GM19351 (cell line): ENCODE data around the gene PLCB1.
A peak's percentile ranks its signal among the peaks of the same experiment; 100 is the strongest.
"Not testable (repeated sequence)": the region's sequence is repeated elsewhere in the genome, so short reads cannot be mapped to it uniquely, and the experiment has no call there.

Source experiments
- ATAC-seq: cut with Tn5 transposase; IDR thresholded peaks from one replicate; pipeline ENCODE4 v1.9.1; 2021; ENCODE audit warnings: mild to moderate bottlenecking, moderate library complexity; ENCODE audit not compliant: unreplicated experiment

PLCB1 gene

GRCh38 chr20:8131598-8132483 lies at the start of gene PLCB1:
TSS of gene PLCB1 (plus strand) at chr20:8132266. CDS start at chr20:8132652, 386 bp downstream.
- peak; percentile 68 for ATAC-seq

GRCh38 chr20:8082989-8083388 lies 49.1 kb upstream of the PLCB1 start:
- no peak for ATAC-seq

GRCh38 chr20:8089668-8090067 lies 42.4 kb upstream of the PLCB1 start:
- no peak for ATAC-seq

- ATAC-seq, result no peak
Measured at GRCh38 chr20:8094415-8094818, 37.6 kb upstream of the PLCB1 start.

- no peak for ATAC-seq
Measured at GRCh38 chr20:8094850-8095249, 37.2 kb upstream of the PLCB1 start.

- ATAC-seq, result no peak
Measured at GRCh38 chr20:8095648-8096572, 36.2 kb upstream of the PLCB1 start.

GRCh38 chr20:8097307-8097706 lies 34.8 kb upstream of the PLCB1 start:
- no peak for ATAC-seq

GRCh38 chr20:8104252-8104651 lies 27.8 kb upstream of the PLCB1 start:
- no peak for ATAC-seq

- not testable (repeated sequence) for ATAC-seq
Measured at GRCh38 chr20:8114612-8115011, 17.5 kb upstream of the PLCB1 start.

GRCh38 chr20:8115436-8115835 lies 16.6 kb upstream of the PLCB1 start:
- ATAC-seq, result no peak

- ATAC-seq, result no peak
Measured at GRCh38 chr20:8116067-8116811, 15.8 kb upstream of the PLCB1 start.

GRCh38 chr20:8117636-8118035 lies 14.4 kb upstream of the PLCB1 start:
- no peak for ATAC-seq

- no peak for ATAC-seq
Measured at GRCh38 chr20:8118039-8118438, 14.0 kb upstream of the PLCB1 start.

GRCh38 chr20:8118760-8119159 lies 13.3 kb upstream of the PLCB1 start:
- no peak for ATAC-seq

- ATAC-seq, result no peak
Measured at GRCh38 chr20:8121666-8122065, 10.4 kb upstream of the PLCB1 start.

GRCh38 chr20:8124639-8125038 lies 7.4 kb upstream of the PLCB1 start:
- ATAC-seq, result no peak

GRCh38 chr20:8126181-8126580 lies 5.9 kb upstream of the PLCB1 start:
- no peak for ATAC-seq

- ATAC-seq, result no peak
Measured at GRCh38 chr20:8126841-8127378, 5.2 kb upstream of the PLCB1 start.

- peak; percentile 79 for ATAC-seq
Measured at GRCh38 chr20:8127553-8128255, 4.4 kb upstream of the PLCB1 start.
